Transverse colon (tissue), 4 donors: ENCODE results near the gene MROH7.

Experiments
- CTCF ChIP-seq, 5 experiments: fragments of 200-600 bp in 3 of 5; fragments of 450-650 bp in 2 of 5; sonication (generic) in 3 of 5; IDR thresholded peaks; 1 replicate in 2 of 5; 2 replicates in 3 of 5; pipeline ENCODE4 v1.5.1; 2016 to 2017; ENCODE audit warnings: antibody characterized with exemption in 5 of 5, inconsistent platforms in 3 of 5, mild to moderate bottlenecking in 2 of 5, moderate library complexity in 1 of 5
- POLR2A ChIP-seq: fragments of 450-650 bp; IDR thresholded peaks from one replicate; pipeline ENCODE4 v1.6.1; 2016; ENCODE audit warnings: antibody characterized with exemption, mild to moderate bottlenecking, moderate library complexity
- POLR2AphosphoS5 ChIP-seq, 3 donors: sonication (generic); formaldehyde crosslinking; IDR thresholded peaks; one replicate each; pipeline ENCODE4 v1.6.1; 2016; ENCODE audit warnings: antibody characterized with exemption in 3 of 3

- no peak for TF ChIP-seq POLR2AphosphoS5 (IDR thresholded peaks at IDR 0.05)
- TF ChIP-seq CTCF (IDR thresholded peaks at IDR 0.05), result no peak
- TF ChIP-seq POLR2A, result no peak
Measured at GRCh38 chr1:54697896-54698295, 56.3 kb downstream of the MROH7 start.
